HUES6 (cell line): ENCODE measurements around the gene RBFOX2.
"Not testable (repeated sequence)": the region's sequence is repeated elsewhere in the genome, so short reads cannot be mapped to it uniquely, and the experiment has no call there.

Experiments
- H3K27ac ChIP-seq: 2 replicates; pipeline ENCODE4 v1.7.0; 2013; ENCODE audit warnings: low read depth, mild to moderate bottlenecking, low read length, inconsistent platforms
- H3K27me3 ChIP-seq: 2 replicates; pipeline ENCODE4 v1.6.1; 2013; ENCODE audit warnings: low read length; ENCODE audit not compliant: control insufficient read depth, insufficient read depth
- H3K36me3 ChIP-seq: 2 replicates; pipeline ENCODE4 v1.6.1; 2013; ENCODE audit warnings: low read length; ENCODE audit not compliant: control insufficient read depth, insufficient read depth
- H3K4me1 ChIP-seq: 2 replicates; pipeline ENCODE4 v1.6.1; 2013; ENCODE audit warnings: low read length; ENCODE audit not compliant: control insufficient read depth, insufficient read depth
- H3K4me3 ChIP-seq: 2 replicates; pipeline ENCODE4 v1.5.1; 2013; ENCODE audit warnings: low read depth, low read length
- H3K9ac ChIP-seq: one replicate; pipeline ENCODE4 v1.6.1; 2013; ENCODE audit warnings: mild to moderate bottlenecking, low read length
- H3K9me3 ChIP-seq: 2 replicates; pipeline ENCODE4 v1.6.1; 2013; ENCODE audit warnings: low read depth, low read length; ENCODE audit not compliant: control insufficient read depth, insufficient read depth

RBFOX2 gene

DNA sequence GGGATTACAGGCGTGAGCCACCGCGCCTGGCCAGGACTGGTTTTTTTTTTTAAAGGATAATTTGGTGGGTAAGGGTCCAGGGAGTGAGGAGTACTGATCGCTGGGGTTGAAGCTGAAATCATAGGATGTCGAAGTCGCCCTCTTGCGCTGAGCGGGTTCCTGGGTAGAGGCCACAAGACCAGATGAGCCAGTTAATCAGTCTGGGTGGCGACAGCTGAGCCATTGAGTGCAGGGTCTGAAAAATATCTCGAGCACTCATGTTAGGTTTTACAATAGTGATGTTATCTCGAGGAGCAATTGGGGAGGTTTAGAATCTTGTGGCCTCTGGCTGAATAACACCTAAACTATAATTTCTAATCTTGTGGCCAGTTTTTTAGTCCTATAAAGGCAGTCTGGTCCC lies 303.1 kb downstream of the RBFOX2 start:
- no peaks in the 10 kb centered on the region for H3K4me1 ChIP-seq
- no peak overlapping the region for H3K4me3 ChIP-seq
- H3K36me3 ChIP-seq: no peaks in the 10 kb centered on the region
- H3K9me3 ChIP-seq: no peaks in the 10 kb centered on the region
- H3K27me3 ChIP-seq: no peaks in the 10 kb centered on the region
- no peak overlapping the region for H3K27ac ChIP-seq
- H3K9ac ChIP-seq: no peak overlapping the region

GRCh38 chr22:35721960-35722359 lies 306.7 kb downstream of the RBFOX2 start:
- H3K4me1 ChIP-seq: no peaks in the 10 kb centered on the region
- H3K4me3 ChIP-seq: no peak overlapping the region
- H3K27me3 ChIP-seq: no peaks in the 10 kb centered on the region
- H3K9me3 ChIP-seq: 0 out of 2 replicates have a peak, but pooled peaks cover 4% of the 10 kb centered on the region
- H3K27ac ChIP-seq: no peak overlapping the region
- no peak overlapping the region for H3K9ac ChIP-seq
- H3K36me3 ChIP-seq: no peaks in the 10 kb centered on the region

GRCh38 chr22:35719212-35719875 lies 309.3 kb downstream of the RBFOX2 start:
- no peak overlapping the region for H3K27ac ChIP-seq
- no peak overlapping the region for H3K4me3 ChIP-seq
- H3K4me1 ChIP-seq: no peaks in the 10 kb centered on the region
- no peak overlapping the region for H3K9ac ChIP-seq
- H3K36me3 ChIP-seq: no peaks in the 10 kb centered on the region
- 0 out of 2 replicates have a peak, but pooled peaks cover 4% of the 10 kb centered on the region for H3K9me3 ChIP-seq
- no peaks in the 10 kb centered on the region for H3K27me3 ChIP-seq

- Histone ChIP-seq H3K9ac (no peak within 1 kb of the TSS), H3K4me3 (no peak within 1 kb of the TSS), H3K27ac (no peak within 1 kb of the TSS), H3K36me3 (no peaks in the 10 kb centered on the region), H3K27me3 (no peaks in the 10 kb centered on the region), H3K9me3 (peaks cover 8% of the 10 kb centered on the region; the same call in 1 of the 2 replicates), H3K4me1 (no peaks in the 10 kb centered on the region)
Measured at GRCh38 chr22:35717572-35717971, 311.1 kb downstream of the RBFOX2 start, which contains the start of gene APOL5. TSS of gene APOL5 (plus strand) at chr22:35717872. CDS start at chr22:35717872, 0 bp downstream.

GRCh38 chr22:35712672-35713071 lies 316.0 kb downstream of the RBFOX2 start:
- no peak overlapping the region for H3K27ac ChIP-seq
- no peaks in the 10 kb centered on the region for H3K36me3 ChIP-seq
- H3K9ac ChIP-seq: no peak overlapping the region
- no peak overlapping the region for H3K4me3 ChIP-seq
- H3K27me3 ChIP-seq: no peaks in the 10 kb centered on the region
- no peaks in the 10 kb centered on the region for H3K4me1 ChIP-seq
- H3K9me3 ChIP-seq: peaks cover 4% of the 10 kb centered on the region; the same call in 1 of the 2 replicates

DNA sequence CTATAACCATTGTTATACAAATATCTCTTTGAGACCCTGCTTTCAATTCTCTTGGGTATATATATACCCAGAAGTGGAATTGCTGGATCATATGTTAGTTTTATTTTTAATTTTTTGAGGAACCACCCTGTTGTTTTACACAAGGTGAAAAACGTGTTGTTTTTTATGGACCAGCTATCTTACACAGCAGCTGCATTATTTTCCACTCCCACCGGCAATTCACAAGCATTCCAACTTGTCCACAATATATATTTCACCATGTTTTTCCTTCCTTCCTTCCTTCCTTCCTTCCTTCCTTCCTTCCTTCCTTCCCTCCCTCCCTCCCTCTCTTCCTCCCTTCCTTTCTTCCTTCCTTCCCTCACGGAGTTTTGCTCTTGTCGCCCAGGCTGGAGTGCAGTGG lies 317.3 kb downstream of the RBFOX2 start:
- no peaks in the 10 kb centered on the region for H3K36me3 ChIP-seq
- H3K9ac ChIP-seq: no peak overlapping the region
- H3K4me3 ChIP-seq: no peak overlapping the region
- no peaks in the 10 kb centered on the region for H3K27me3 ChIP-seq
- H3K27ac ChIP-seq: no peak overlapping the region
- H3K4me1 ChIP-seq: no peaks in the 10 kb centered on the region
- peaks cover 4% of the 10 kb centered on the region; the same call in 1 of the 2 replicates for H3K9me3 ChIP-seq

DNA sequence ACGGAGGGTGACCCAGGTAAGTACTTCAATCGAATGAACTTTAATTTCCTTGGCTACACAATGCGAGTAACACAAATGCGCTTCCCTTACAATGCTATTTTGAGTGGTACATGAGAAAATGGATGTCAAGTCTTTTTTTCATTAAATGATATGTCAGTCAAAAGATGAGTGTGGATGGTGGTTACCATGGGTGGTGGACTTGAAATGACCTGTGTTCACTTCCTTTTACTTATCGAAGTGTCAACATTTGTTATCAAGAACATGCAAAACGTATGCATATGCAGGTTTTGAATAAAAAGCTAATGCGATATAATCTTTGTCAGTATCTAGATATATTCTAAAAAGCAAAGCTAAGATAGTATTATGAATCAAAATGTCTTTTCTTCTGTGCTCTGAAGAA lies 319.7 kb downstream of the RBFOX2 start:
- no peak overlapping the region for H3K27ac ChIP-seq
- no peaks in the 10 kb centered on the region for H3K27me3 ChIP-seq
- H3K9ac ChIP-seq: no peak overlapping the region
- peaks cover 4% of the 10 kb centered on the region; the same call in 1 of the 2 replicates for H3K9me3 ChIP-seq
- no peaks in the 10 kb centered on the region for H3K36me3 ChIP-seq
- H3K4me3 ChIP-seq: no peak overlapping the region
- no peaks in the 10 kb centered on the region for H3K4me1 ChIP-seq

- no peaks in the 10 kb centered on the region for H3K4me1 ChIP-seq
- no peaks in the 10 kb centered on the region for H3K36me3 ChIP-seq
- no peak overlapping the region for H3K27ac ChIP-seq
- no peak overlapping the region for H3K9ac ChIP-seq
- no peaks in the 10 kb centered on the region for H3K27me3 ChIP-seq
- peaks cover 4% of the 10 kb centered on the region; the same call in 1 of the 2 replicates for H3K9me3 ChIP-seq
- H3K4me3 ChIP-seq: no peak overlapping the region
Measured at GRCh38 chr22:35708453-35708852, 320.2 kb downstream of the RBFOX2 start.

DNA sequence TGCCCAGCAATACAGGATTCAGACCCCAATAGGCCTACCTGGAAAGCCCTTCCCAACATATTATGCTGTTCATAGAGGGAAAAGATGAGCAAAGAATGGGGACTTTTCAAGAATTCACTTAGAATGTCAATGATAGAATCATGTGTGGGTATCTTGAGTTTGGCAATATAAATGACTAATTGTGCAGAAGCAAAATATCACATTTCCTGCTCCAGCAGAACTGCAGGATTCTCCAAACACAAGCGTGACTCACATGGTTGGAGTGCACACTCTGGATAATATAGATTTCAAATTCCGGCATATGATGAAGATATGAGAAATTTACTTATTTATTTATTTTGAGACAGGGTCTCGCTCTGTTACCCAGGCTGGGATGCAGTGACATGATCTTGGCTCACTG lies 323.5 kb downstream of the RBFOX2 start:
- no peaks in the 10 kb centered on the region for H3K36me3 ChIP-seq
- H3K4me1 ChIP-seq: no peaks in the 10 kb centered on the region
- H3K27me3 ChIP-seq: peaks cover 8% of the 10 kb centered on the region; the same call in 1 of the 2 replicates
- H3K9ac ChIP-seq: no peak overlapping the region
- no peak overlapping the region for H3K27ac ChIP-seq
- no peaks in the 10 kb centered on the region for H3K9me3 ChIP-seq
- H3K4me3 ChIP-seq: no peak overlapping the region

GRCh38 chr22:35703861-35704584 lies 324.6 kb downstream of the RBFOX2 start:
- H3K4me3 ChIP-seq: no peak overlapping the region

DNA sequence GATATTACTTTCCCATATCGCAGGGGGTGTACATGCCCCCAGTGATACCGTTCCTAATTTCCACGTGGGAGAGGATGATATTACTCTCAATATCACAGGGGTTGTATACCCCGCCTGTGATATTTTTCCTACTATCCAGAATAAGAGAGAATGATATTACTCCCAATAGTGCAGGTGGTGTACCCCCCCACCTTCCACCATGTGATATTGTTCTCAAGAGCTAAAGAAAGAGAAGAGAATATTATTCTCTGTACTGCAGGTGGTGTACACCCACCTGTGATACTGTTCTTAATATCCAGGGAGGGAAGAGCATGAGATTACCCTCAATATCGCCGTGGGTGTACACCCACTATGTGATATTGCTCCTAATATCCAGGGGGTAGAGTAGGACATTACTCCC lies 328.8 kb downstream of the RBFOX2 start:
- not testable (repeated sequence) for H3K4me3 ChIP-seq, H3K9me3 ChIP-seq, H3K4me1 ChIP-seq, H3K36me3 ChIP-seq, H3K27ac ChIP-seq, H3K9ac ChIP-seq
- H3K27me3 ChIP-seq: peaks cover 14% of the 10 kb centered on the region; the same call in 1 of the 2 replicates

More at GRCh38 chr22:35703861-35704584, 324.6 kb downstream of the RBFOX2 start:
- Histone ChIP-seq H3K27ac (no peak overlapping the region), H3K4me1 (no peaks in the 10 kb centered on the region), H3K9ac (no peak overlapping the region), H3K36me3 (no peaks in the 10 kb centered on the region), H3K9me3 (no peaks in the 10 kb centered on the region), H3K27me3 (peaks cover 9% of the 10 kb centered on the region; the same call in 1 of the 2 replicates)
